ENCODE measurements around the gene PHIP.
"Not testable (repeated sequence)": the region's sequence is repeated elsewhere in the genome, so short reads cannot be mapped to it uniquely, and the experiment has no call there.

PHIP gene

GRCh38 chr6:79094938-79095337 is 16.9 kb upstream of the PHIP start:
- Histone ChIP-seq H3K27me3 (replicated peaks; ENCODE audit: insufficient read depth, low read length) (no peaks in the 10 kb centered on the region), H3K36me3 (replicated peaks; ENCODE audit: insufficient read depth, low read length) (no peaks in the 10 kb centered on the region), H3K9me2 (replicated peaks; ENCODE audit: insufficient read depth, low read length) (no peaks in the 10 kb centered on the region), H3K9me3 (replicated peaks; ENCODE audit: insufficient read depth, low read length) (no peaks in the 10 kb centered on the region), H2AFZ (ENCODE audit: low read length) (no peak overlapping the region), H3F3A (ENCODE audit: insufficient read depth, low read length) (no peaks in the 10 kb centered on the region), H3K4me1 (ENCODE audit: low read length) (no peaks in the 10 kb centered on the region), H3K79me2 (ENCODE audit: low read length) (no peaks in the 10 kb centered on the region), H3K27ac (ENCODE audit: low read length) (no peak overlapping the region), H3K9ac (ENCODE audit: low read length) (no peak overlapping the region), H3K4me2 (ENCODE audit: low read depth, low read length) (no peak overlapping the region), H4K20me1 (ENCODE audit: insufficient read depth, low read length) (no peaks in the 10 kb centered on the region), H3K4me3 (ENCODE audit: low read length) (no peak overlapping the region)
- TF ChIP-seq, protein P1, sequence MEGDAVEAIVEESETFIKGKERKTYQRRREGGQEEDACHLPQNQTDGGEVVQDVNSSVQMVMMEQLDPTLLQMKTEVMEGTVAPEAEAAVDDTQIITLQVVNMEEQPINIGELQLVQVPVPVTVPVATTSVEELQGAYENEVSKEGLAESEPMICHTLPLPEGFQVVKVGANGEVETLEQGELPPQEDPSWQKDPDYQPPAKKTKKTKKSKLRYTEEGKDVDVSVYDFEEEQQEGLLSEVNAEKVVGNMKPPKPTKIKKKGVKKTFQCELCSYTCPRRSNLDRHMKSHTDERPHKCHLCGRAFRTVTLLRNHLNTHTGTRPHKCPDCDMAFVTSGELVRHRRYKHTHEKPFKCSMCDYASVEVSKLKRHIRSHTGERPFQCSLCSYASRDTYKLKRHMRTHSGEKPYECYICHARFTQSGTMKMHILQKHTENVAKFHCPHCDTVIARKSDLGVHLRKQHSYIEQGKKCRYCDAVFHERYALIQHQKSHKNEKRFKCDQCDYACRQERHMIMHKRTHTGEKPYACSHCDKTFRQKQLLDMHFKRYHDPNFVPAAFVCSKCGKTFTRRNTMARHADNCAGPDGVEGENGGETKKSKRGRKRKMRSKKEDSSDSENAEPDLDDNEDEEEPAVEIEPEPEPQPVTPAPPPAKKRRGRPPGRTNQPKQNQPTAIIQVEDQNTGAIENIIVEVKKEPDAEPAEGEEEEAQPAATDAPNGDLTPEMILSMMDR (IDR thresholded peaks at IDR 0.05; ENCODE audit: low read length): no peak
- DNase-seq: no peak

DNA sequence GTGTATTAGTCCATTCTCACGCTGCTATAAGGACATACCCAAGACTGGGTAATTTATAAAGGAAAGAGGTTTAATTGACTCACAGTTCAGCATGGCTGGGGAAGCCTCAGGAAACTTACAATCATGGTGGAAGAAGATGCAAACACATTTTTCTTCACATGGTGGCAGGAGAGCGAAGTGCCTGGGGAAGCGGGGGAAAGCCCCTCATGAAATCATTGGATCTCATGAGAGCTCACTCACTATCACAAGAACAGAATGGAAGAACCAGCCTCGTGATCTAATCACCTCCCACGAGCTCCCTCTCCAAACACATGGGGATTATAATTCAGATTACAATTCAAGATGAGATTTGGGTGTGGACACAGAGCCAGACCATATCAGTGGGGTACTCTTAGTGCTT is 13.7 kb upstream of the PHIP start:
- not testable (repeated sequence) for H3K36me3 ChIP-seq (replicated peaks; ENCODE audit: insufficient read depth, low read length); H4K20me1 ChIP-seq (ENCODE audit: insufficient read depth, low read length); H3K27ac ChIP-seq (ENCODE audit: low read length); H2AFZ ChIP-seq (ENCODE audit: low read length); H3K27me3 ChIP-seq (replicated peaks; ENCODE audit: insufficient read depth, low read length); H3K4me2 ChIP-seq (ENCODE audit: low read depth, low read length); H3K9me2 ChIP-seq (replicated peaks; ENCODE audit: insufficient read depth, low read length); H3K9ac ChIP-seq (ENCODE audit: low read length); DNase-seq; H3K79me2 ChIP-seq (ENCODE audit: low read length); H3K4me1 ChIP-seq (ENCODE audit: low read length); H3F3A ChIP-seq (ENCODE audit: insufficient read depth, low read length); H3K4me3 ChIP-seq (ENCODE audit: low read length); H3K9me3 ChIP-seq (replicated peaks; ENCODE audit: insufficient read depth, low read length)

GRCh38 chr6:79089552-79090404 is 11.7 kb upstream of the PHIP start:
- Histone ChIP-seq H3K9ac (ENCODE audit: low read length) (no peak overlapping the region), H3F3A (ENCODE audit: insufficient read depth, low read length) (no peaks in the 10 kb centered on the region), H3K79me2 (ENCODE audit: low read length) (no peaks in the 10 kb centered on the region), H3K4me1 (ENCODE audit: low read length) (no peaks in the 10 kb centered on the region), H2AFZ (ENCODE audit: low read length) (no peak overlapping the region), H4K20me1 (ENCODE audit: insufficient read depth, low read length) (no peaks in the 10 kb centered on the region), H3K27me3 (replicated peaks; ENCODE audit: insufficient read depth, low read length) (no peaks in the 10 kb centered on the region), H3K36me3 (replicated peaks; ENCODE audit: insufficient read depth, low read length) (no peaks in the 10 kb centered on the region), H3K4me2 (ENCODE audit: low read depth, low read length) (no peak overlapping the region), H3K4me3 (ENCODE audit: low read length) (no peak overlapping the region), H3K27ac (ENCODE audit: low read length) (no peak overlapping the region), H3K9me2 (replicated peaks; ENCODE audit: insufficient read depth, low read length) (no peaks in the 10 kb centered on the region), H3K9me3 (replicated peaks; ENCODE audit: insufficient read depth, low read length) (no peaks in the 10 kb centered on the region)
- DNase-seq: no peak
- TF ChIP-seq EZH2 (optimal IDR thresholded peaks at IDR 0.05; ENCODE audit: low read depth, low read length): no peak
- TF ChIP-seq EZH2phosphoT487 (IDR thresholded peaks at IDR 0.05; ENCODE audit: low read length): no peak
- TF ChIP-seq, protein P1 (IDR thresholded peaks at IDR 0.05; ENCODE audit: low read length): no peak

DNA sequence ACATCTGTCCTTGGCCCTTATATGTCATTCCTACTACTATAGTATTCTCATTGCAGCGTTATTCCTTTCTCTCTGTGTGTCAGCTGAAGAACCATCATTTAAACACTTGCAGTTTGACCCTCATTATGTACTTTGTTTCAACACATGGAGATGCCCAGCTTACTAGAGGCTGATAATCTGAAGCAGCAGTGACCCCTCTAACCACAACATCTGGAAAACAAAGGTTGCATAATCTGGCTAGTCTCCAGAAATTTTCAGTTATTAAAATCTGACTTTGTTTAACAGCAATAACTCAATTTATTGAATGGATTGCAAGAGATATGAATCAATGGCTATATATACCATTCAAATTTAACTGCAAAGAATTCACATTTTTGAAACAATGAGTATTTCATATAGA is 6.6 kb upstream of the PHIP start:
- Histone ChIP-seq H2AFZ (ENCODE audit: low read length) (no peak overlapping the region), H3K9me3 (replicated peaks; ENCODE audit: insufficient read depth, low read length) (no peaks in the 10 kb centered on the region), H3K4me3 (ENCODE audit: low read length) (no peak overlapping the region), H3K79me2 (ENCODE audit: low read length) (no peaks in the 10 kb centered on the region), H3F3A (ENCODE audit: insufficient read depth, low read length) (no peaks in the 10 kb centered on the region), H3K36me3 (replicated peaks; ENCODE audit: insufficient read depth, low read length) (no peaks in the 10 kb centered on the region), H3K27me3 (replicated peaks; ENCODE audit: insufficient read depth, low read length) (no peaks in the 10 kb centered on the region), H4K20me1 (ENCODE audit: insufficient read depth, low read length) (no peaks in the 10 kb centered on the region), H3K4me1 (ENCODE audit: low read length) (peaks cover 2% of the 10 kb centered on the region), H3K9ac (ENCODE audit: low read length) (no peak overlapping the region), H3K9me2 (replicated peaks; ENCODE audit: insufficient read depth, low read length) (no peaks in the 10 kb centered on the region), H3K4me2 (ENCODE audit: low read depth, low read length) (no peak overlapping the region), H3K27ac (ENCODE audit: low read length) (no peak overlapping the region)
- TF ChIP-seq, protein P1 (IDR thresholded peaks at IDR 0.05; ENCODE audit: low read length): no peak
- TF ChIP-seq EZH2phosphoT487 (IDR thresholded peaks at IDR 0.05; ENCODE audit: low read length) (no peak), EZH2 (optimal IDR thresholded peaks at IDR 0.05; ENCODE audit: low read depth, low read length) (no peak)
- DNase-seq: no peak
